Activated CD4-positive, alpha-beta T cell treated with anti-CD3 and anti-CD28 coated beads, Interleukin-2, amount 50 U/mL, for 24 hours (primary cell): ENCODE results near the gene MTHFD1L.
"Not testable (repeated sequence)": the region's sequence is repeated elsewhere in the genome, so short reads cannot be mapped to it uniquely, and the experiment has no call there.

Source experiments
- DNase-seq, 2 donors: peaks; one replicate each; pipeline ENCODE4 v3.0.0-alpha.2; 2020; ENCODE audit warnings: low read depth in 1 of 2, low spot score in 1 of 2

The MTHFD1L gene

GRCh38 chr6:151092591-151092990 is 227.1 kb downstream of the MTHFD1L start:
- no peak for DNase-seq

- no peak for DNase-seq
These were observed 228.2 kb downstream of the MTHFD1L start for GRCh38 chr6:151093706-151094105.

GRCh38 chr6:151095538-151096254 is 230.2 kb downstream of the MTHFD1L start:
- DNase-seq: no peak

- no peak for DNase-seq
These were observed 230.7 kb downstream of the MTHFD1L start for GRCh38 chr6:151096255-151096612.

GRCh38 chr6:151096691-151097606 is 231.4 kb downstream of the MTHFD1L start:
- no peak for DNase-seq

GRCh38 chr6:151098166-151098565 is 232.7 kb downstream of the MTHFD1L start:
- DNase-seq: no peak

GRCh38 chr6:151100326-151100725 is 234.8 kb downstream of the MTHFD1L start:
- DNase-seq: no peak

GRCh38 chr6:151101161-151101815 is 235.8 kb downstream of the MTHFD1L start:
- no peak for DNase-seq

GRCh38 chr6:151101816-151102694 is 236.6 kb downstream of the MTHFD1L start:
- DNase-seq: no peak

GRCh38 chr6:151103266-151103665 is 237.8 kb downstream of the MTHFD1L start:
- DNase-seq: no peak

- DNase-seq: no peak
These were observed 242.5 kb downstream of the MTHFD1L start for GRCh38 chr6:151107897-151108427.

- no peak for DNase-seq
These were observed 243.0 kb downstream of the MTHFD1L start for GRCh38 chr6:151108548-151108947.

GRCh38 chr6:151109361-151109760 is 243.9 kb downstream of the MTHFD1L start:
- no peak for DNase-seq

GRCh38 chr6:151109869-151110575 is 244.5 kb downstream of the MTHFD1L start:
- DNase-seq: no peak

GRCh38 chr6:151110576-151110905 is 245.0 kb downstream of the MTHFD1L start:
- no peak for DNase-seq

- DNase-seq: no peak
These were observed 246.2 kb downstream of the MTHFD1L start for GRCh38 chr6:151111670-151112069.

- DNase-seq: no peak
These were observed 246.6 kb downstream of the MTHFD1L start for GRCh38 chr6:151112130-151112529.

- DNase-seq: not testable (repeated sequence)
These were observed 247.4 kb downstream of the MTHFD1L start for GRCh38 chr6:151112884-151113283.

GRCh38 chr6:151113641-151114040 is 248.1 kb downstream of the MTHFD1L start:
- DNase-seq: no peak
